Activated effector memory CD4-positive, alpha-beta T cell treated with Interleukin-2 at 50 U/mL for 16 hours (primary cell): ENCODE data around the gene RPL27A.

ENCODE experiments used
- DNase-seq: peaks from one replicate; pipeline ENCODE4 v3.0.0-alpha.2; 2020

The RPL27A gene

DNA sequence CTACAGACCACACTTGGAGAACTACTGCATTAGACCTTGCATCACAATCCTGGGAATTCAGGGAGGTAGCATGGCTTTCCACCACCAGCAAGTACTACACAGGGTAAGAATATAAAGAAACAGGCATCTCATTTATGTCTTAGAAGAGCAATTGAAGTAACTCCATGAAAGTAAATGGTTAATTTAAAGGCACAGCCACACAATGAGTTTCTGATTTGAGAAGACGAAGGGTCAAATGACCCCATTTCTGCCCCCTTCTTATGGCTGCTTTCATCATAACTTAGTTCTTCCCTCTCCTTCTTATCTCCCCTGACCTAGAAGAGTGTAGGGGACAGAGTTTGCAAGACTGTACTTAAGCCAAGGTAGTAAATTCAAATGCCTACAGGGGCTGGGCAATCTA lies 6.1 kb upstream of the RPL27A start:
- DNase-seq, result no peak

DNA sequence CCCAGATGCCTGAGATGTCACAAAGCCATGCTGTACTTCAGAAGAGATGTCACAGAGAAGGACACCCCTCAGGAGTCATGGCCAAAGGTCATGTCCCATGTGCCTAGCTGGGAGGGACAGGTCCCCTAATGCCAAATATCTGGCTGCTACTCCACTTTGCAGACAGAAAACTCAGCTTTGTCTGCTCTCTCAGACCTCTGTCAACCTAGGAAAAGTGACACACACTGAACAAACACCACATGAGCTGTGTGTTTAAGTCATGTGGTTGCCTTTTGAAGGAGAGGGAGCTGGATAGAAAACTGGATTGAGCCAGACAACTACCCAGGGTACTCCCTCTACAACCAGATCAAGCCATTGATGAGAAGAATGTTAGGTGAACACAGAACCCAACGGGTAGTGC lies 3.6 kb upstream of the RPL27A start:
- DNase-seq, result no peak

DNA sequence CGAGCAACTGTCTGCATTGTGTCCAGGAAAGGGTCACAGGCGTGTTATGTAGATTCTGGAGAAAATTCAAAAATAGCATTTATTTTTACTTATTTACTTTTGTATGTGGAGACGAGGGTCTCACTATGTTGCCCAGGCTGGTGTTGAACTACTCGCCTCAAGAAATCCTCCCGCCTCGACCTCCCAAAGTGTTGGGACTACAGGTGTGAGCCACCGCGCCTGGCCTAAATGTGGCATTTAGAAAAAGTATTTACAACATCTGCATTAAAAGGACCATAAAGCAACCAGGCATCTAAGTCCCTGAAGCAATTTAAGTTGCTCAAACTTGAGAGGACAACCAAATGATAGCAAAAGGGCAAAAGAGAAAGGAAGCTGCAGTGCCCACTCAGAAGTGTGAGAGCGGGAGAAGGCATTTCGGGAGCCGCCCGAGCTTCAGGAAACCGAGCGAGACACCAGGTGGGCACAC lies 722 bp upstream of the RPL27A start:
- no peak for DNase-seq

DNA sequence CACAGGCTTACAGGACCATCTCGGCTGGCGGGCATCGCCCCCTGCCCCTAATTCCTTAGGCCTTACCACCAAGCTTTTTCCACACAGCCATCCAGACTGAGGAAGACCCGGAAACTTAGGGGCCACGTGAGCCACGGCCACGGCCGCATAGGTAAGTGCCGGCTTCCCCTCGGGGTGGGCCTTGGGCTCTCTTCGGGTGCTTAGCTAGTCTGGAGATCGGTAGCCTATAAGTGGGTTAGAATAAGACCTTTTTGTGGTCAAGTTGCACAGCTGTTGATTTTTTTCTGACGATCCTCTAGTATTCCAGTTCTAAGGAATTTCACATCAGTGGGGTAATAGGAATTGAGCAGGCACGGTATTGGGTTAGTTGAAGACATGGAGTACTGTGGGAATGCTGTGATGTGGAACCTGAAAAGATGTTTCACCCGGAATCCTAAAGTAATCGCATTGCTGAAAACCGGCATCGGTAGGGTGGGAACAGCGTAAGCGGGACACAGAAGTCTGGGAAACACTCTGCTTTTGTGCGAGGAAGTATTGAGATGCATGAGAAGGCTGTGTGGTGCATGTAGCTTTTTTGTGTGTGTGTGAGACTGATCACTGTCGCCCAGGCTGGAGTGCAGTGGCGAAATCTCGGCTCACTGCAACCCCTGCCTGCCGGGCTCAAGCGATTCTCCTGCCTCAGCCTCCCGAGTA lies 669 bp downstream of the RPL27A start:
- no peak for DNase-seq

DNA sequence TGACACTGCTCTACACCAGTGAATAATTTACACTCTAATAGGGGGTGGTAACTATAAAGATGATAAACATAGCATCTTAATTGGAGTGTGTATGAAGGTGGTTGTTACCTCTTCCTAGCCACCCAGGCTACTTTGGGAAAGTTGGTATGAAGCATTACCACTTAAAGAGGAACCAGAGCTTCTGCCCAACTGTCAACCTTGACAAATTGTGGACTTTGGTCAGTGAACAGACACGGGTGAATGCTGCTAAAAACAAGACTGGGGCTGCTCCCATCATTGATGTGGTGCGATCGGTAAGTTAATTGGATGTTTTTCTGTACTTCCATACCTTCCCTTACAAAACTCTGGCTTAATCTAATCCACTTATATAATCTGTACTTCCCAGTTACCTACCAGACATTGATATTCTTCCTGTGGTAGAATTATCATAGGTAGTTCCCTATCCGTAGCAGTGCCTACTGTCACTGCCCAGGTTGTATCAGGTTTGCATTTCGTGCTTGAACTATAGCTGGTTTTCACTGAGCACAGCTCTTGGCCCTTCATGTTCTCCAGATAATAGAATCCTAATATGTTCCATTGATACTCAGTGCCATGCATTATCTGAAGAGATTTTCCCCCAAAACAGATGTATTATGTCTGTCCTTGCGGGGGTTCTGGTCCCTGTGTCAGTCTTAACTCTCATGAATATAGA lies 2.2 kb downstream of the RPL27A start:
- no peak for DNase-seq

DNA sequence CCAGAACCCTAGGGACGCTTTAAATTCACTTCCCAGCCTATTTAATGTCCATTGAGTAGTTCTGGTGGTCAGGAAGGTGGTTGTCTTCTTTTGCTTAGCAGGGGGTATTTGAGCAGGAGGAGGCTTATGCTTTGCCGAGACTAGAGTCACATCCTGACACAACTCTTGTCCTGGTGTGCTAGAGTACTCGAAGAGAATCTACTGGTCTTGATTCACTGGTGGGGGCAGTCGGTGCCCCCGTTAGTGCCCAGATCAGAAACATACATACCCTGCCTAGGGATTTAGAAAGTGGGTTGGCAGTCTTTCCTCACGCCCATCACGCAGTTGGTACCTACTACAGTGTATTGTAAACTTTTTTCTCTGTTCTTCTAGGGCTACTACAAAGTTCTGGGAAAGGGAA lies 2.7 kb downstream of the RPL27A start:
- no peak for DNase-seq

DNA sequence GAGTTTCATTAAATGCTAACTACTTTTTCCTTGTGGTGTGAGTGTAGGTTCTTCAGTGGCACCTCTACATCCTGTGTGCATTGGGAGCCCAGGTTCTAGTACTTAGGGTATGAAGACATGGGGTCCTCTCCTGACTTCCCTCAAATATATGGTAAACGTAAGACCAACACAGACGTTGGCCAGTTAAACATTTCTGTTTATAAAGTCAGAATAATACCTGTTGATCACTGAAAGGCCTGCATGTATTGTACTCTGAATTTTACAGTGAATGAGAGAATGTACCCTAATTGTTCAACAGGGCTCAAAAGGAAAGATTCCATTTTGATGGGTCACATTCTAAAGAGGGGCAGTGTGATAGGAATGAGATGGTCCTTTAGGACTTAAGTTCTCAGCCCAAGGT lies 3.2 kb downstream of the RPL27A start:
- no peak for DNase-seq

DNA sequence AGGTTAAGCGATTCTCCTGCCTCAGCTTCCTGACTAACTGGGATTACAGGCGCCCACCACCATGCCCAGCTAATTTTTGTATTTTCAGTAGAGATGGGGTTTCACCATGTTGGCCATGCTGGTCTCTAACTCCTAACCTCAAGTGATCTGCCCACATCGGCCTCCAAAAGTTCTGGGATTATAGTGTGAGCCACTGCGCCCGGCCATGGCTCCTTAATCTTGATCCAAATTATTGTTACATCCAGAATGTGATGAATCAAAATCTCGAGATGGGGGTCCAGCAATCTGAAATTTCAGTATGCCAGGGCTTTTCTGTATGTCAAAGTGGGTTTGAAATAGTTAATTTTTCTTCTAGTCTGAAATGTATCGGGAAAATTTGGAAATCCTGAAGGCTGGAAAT lies 3.7 kb downstream of the RPL27A start:
- DNase-seq, result no peak

DNA sequence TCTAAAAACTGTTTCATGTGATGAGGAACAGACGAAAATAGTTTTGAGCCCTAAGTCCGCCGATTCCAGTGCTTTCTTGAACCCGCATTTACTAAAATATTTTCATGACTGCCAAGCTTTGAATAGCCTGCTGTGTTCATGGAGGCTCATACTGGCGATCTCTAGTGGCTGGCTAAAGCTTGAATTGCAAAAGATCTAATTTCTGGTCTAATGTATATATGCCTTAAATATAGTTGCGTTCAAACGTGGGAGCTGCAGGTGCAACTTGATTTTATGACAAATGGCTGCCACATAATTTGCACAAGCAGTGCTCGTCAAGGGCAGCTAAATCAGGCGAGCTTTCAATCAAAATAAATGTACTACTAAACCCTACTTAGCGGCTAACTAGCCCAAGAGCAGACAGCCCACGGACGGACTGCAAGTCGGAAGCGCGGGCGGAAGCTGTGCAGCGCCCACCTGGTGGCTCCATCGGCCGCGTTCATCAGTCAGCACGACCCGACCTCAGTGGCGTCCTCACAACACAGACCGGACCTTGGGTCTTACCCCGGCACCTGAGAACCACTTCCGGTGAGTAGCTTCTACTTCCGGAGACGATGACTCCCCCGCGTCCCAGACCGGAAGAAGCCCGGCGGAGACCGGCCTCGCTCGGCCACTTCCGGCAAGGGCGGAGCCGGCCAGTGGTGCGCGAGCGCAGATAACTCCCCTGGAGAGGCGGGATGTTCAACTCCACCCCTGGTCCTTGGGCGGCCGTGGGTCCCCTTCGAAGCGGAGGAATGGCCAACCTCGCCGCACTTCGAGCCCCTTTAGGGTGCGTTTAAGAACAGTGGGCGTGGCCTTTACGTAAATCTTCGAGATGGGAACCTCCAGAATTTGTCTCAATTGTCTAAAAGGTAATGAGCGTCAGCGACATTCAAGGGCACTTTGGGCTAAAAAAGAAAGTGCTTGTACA lies 6.1 kb downstream of the RPL27A start:
- DNase-seq, result peak; percentile 80

DNA sequence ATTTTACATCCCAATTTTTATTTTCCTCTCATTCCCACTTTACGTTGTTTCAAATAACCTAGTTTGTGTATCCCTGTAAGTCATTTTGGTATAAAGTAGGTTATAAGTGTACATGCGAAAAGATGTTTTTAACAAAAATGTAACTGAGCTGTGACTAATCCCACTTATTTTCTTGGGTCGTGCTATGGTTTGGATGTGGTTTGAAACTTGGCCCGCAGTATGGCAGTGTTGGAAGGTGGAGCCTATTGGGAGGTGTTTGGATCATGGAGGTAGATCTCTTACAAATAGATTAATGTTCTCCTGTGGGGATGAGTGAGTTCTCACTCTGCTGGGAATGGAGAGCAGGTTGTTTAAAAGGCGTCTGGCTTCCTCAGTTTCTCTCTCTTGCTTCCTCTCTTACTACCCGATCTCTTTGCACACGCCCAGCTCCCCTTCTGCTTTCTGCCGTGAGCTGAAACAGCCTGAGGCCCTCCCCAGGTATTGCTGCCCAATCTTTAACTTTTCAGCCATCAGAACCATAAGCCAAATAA lies 7.2 kb downstream of the RPL27A start:
- DNase-seq, result no peak

DNA sequence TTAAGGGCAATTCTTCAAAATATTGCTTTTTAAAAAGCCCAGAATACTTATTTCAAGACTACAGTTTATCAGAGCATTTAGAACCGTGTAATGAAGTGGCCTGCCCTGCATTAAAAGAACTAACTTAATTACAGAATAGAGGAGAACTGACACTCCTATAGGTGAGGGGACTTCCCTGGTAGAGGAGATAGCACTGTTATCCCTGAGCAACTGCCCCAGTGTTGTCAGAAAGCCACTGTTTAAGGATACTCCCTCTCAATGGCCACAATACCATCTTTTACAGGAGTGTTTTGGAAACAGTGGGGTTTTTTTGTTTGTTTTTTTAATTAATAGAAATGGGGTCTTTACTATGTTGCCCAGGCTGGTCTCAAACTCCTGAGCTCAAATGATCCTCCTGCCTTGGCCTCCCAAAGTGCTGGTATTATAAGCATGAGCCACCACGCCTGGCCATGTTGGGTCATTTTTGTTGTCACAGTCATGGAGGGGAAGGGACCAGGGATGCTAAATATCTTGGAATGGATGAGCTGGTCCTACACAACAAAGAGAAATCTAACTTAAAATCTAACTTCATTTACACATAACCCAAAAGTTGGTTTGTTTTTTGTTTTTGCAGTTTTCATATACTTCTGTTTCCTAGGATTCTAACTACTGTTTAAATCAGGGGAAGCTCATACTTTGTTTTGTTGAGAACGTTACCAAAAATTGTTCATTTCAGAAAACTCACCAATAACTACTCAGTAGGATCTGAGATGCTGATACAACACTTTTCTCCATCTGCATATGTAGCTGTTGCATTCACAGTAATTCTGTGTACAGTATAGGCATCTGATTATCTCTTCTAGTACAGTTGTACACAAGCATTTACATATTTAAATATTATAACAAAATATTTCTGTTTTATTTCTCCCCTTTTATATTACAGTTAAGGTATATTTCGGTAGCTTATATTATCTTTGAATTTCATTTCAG lies 8.1 kb downstream of the RPL27A start:
- DNase-seq, result no peak

DNA sequence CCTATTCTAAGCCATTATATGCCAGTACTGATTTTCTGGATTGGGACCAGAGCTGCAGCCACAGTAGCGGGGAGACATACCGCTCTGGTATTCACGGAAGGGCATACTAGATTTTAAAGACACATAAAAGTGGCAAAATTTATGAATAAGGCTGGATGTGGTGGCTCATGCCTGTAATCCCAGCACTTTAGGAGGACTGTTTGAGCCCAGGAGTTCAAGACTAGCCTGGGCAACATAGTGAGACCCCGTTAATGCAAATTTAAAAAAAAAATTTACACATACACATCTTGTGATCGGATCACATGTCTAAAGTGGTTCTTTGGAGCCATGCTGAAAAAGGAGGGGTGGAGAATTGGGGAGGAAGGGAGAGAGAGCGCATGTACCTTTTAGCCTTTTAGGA lies 9.0 kb downstream of the RPL27A start:
- DNase-seq, result no peak

DNA sequence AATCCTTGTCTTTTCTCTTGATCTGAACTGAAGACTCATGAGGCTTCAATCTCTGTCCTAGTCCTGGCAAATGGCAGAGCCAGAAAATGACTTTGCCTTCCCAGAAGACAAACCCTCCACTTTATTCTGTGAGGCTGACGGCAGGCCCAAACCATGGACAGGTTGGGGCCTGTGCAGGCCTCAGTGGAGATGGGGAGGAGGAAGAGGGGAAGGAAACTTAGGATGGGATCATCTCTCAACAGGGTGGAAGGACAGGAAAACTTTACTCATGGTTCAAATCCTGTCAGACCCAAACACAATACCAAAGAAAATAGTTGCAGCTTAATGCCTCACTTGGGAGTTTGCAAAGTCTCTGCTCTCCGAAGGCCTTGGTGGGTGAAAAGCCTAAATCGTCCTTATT lies 9.8 kb downstream of the RPL27A start:
- no peak for DNase-seq

DNA sequence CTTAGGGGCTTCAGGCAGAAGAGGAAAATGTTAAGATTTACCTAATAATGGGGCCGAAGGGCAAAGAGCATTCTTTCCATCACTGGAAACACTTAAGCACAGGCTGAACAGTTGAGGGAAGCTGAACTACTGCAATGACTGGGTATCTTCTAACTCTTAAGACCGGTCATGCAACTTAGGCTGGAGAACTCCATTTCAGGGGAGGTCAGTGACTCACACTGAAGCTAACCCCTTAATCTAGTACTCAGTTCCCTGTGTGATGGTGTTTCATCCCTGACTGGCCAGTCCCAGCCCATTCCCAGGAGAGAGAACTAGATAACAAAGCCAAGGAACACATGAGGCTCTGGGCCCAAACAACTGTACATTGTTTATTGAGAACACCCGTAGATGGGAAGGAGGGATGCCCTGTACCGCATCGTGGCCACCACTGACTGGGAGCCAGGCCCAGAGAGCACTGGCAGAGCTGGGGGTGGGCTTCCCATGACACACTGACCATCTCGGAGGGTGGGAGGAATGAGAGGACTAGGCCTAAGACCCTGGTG lies 10.5 kb downstream of the RPL27A start:
- no peak for DNase-seq

DNA sequence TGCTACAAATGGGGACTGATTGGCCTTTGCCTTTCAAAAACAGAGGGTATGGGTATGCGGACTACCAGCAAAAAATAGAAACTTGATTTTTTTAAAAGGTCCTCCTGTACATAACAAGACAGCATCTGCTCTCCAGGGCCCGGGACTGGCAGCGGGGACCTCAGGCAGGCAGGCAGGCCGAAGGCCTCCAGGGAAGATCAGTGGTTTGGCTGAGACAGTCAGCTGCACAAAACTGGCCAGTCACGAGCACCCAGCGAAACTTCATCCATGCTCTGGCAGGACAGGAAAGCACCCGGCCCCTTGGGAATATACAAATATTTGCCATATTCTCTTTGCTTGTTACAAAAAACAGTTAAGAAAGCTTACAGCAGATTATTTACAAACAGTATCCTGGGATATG lies 11.0 kb downstream of the RPL27A start:
- DNase-seq, result no peak

DNA sequence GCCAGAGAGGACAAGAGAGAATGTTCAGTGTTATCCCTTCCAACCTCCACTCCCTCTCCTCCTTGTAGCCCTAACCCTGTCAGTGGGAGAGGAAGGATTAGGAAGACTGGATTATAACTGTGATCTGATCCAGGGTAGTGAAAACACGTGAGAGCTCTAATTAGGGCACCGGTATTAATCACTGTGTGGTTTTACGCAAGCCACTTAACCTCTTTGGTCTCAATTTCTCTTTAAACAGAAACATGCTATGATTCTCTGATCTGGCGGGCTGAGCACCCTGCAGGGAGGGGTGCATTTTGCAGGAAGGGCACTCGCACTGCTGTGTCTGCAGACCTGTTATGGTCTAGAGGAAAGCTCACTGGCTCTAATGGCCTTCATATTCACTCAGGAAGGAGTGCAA lies 11.5 kb downstream of the RPL27A start:
- DNase-seq, result no peak

DNA sequence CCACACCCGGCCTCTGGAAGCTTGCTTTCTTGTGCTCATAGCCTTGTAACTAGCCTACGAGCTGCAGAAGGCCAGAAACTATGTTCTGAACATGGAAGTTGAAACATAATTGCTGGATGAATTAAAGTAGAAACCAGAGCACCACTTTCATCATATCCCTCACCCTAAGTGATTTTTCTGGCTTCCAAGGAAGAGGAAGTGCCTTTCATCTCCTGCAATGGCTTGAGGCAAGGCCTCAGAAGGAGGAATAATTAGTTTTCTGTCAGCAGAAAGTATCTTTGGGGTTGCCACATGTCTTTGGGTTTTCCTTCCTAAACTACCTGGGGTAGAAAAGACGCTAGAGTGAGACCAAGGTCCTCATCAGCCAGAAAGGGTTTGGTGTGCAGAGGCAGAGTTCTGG lies 14.5 kb downstream of the RPL27A start:
- no peak for DNase-seq

DNA sequence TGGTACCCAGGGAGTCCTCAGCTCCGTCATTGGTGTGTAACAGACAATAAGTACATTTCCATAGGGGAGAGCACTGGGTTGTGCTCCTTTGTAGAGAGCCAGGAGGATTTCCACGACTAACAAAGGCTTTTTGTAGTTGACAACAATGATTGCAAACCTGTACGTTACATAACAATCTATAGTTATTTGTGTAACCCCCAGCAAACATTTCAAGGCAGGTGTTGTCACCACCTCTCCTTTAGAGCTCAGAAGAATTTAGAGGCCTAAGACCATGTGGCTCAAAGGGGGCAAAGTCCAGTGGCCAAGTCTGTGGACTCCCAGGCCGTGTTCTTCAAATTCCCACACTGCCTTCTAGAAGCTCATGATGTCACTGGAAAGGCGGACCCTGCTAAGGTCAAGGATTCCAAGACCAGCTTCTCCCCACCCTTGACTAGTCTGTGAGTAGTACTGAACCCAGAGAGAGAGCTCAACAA lies 15.8 kb downstream of the RPL27A start:
- DNase-seq, result no peak

DNA sequence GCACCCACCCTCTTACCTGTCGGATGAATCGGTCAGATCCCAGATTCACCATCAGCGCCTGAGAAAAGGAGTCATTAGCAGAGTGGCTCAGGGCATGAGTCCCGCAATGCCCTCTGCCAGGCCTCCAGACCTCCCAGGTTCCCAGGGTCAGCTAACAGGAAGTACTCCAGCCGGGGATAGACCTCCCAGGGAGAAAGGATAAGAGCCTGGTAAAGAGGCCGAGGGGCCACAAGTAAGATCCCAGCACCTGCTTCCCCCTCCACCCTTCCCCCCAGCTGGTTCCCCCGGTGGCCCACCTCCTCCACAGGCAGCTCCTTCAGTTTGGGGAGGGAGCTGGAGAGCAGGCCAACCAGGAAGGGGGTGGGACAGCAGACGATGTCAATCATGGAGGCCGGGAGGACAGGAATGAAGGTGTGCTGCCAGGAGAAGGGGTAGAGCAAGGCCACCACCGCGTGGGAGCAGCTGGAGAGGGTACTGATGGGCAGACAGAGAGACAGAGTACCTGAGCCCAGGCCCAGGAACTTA lies 16.4 kb downstream of the RPL27A start:
- no peak for DNase-seq

DNA sequence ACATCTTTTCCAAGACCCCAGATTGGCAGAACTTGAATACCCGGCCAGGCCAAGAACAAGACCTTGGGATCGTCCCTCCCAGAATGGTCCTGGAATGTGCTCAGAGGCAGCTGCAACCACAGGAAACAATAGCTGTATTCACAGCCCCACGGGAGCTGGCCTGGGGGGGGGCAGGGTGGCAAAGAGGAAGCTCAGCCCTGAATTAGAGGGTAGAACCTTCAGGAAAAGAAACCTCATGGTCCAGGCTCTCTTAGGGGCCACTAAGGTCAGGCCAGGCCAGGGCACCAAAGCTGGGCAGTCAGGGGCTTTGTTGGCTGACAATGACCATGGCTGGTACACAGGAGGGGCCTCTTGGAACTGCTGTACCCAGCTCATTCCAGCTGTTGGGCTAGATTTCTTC lies 17.3 kb downstream of the RPL27A start:
- DNase-seq, result no peak

DNA sequence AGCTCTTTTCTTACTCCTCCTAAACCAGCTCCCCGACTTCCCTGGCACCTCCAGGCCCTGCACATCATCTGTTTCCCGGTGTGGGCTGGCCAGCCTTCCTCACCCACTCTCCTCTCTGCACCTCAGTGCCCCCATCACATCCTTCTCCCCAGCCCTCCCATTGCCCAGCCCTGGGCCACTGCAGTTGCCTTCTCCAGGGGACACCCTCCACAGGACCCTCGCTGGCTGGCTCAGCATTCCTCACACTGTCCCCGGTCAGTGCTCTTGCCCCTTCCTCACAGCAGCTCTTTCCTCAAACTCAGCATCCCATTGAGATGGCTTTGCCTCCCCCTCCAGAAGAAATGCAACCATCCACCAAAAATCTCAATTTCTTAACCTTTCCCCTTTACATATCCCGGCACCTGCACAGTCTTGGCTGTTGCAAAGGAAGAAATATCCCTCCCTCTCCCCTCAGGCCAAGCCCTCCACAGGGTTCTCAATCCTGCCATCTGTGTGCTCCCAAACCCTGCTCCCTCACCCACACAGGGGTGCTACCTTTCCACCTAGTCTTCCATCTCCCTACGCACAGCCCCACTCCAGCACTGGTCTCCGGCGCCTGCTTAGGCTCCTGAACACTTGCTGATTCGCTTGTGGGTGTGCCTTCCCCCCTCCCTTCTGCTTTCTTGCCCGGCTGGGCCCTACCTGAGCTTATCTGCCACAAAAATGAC lies 19.5 kb downstream of the RPL27A start:
- no peak for DNase-seq
